HepG2 (cell line): ENCODE data around the gene EPHA10. TPM values are rescaled to one million over a fixed set of nuclear protein-coding genes. Genes with fewer than 3 reads are reported as not detected.

Experiments
- AGO1 ChIP-seq: fragments of 200-400 bp; formaldehyde crosslinking; IDR thresholded peaks from 2 replicates; pipeline ENCODE4 v1.6.1; 2017; ENCODE audit warnings: mild to moderate bottlenecking, low read depth, low read length, moderate library complexity; ENCODE audit not compliant: poor library complexity, severe bottlenecking
- ARNTL ChIP-seq: sonication (generic); formaldehyde crosslinking; IDR thresholded peaks from 2 replicates; pipeline ENCODE4 v1.4.0; 2020; ENCODE audit warnings: mild to moderate bottlenecking, missing genetic modification reagents
- CCDC6 ChIP-seq: sonication (generic); formaldehyde crosslinking; IDR thresholded peaks from 2 replicates; pipeline ENCODE4 v1.8.1; 2022; ENCODE audit warnings: mild to moderate bottlenecking, missing genetic modification reagents, moderate library complexity
- HOMEZ ChIP-seq: IDR thresholded peaks from 2 replicates; pipeline ENCODE4 v1.6.1; 2016; ENCODE audit warnings: low read depth
- MYNN ChIP-seq: sonication (generic); formaldehyde crosslinking; IDR thresholded peaks from 2 replicates; pipeline ENCODE4 v1.4.0; 2020; ENCODE audit warnings: mild to moderate bottlenecking, low read depth, missing genetic modification reagents
- NFE2L2 ChIP-seq: fragments of 150-350 bp; IDR thresholded peaks from 2 replicates; pipeline ENCODE4 v1.6.1; 2014; ENCODE audit warnings: low read length
- RARG ChIP-seq: sonication (generic); formaldehyde crosslinking; IDR thresholded peaks from 2 replicates; pipeline ENCODE4 v1.4.0; 2020; ENCODE audit warnings: low read depth, mild to moderate bottlenecking, missing genetic modification reagents
- SYNCRIP ChIP-seq: fragments of 200-400 bp; formaldehyde crosslinking; IDR thresholded peaks from 2 replicates; pipeline ENCODE4 v1.6.1; 2018; ENCODE audit warnings: mild to moderate bottlenecking, low read depth, low read length; ENCODE audit not compliant: insufficient read depth
- U2AF2 ChIP-seq: fragments of 200-400 bp; formaldehyde crosslinking; IDR thresholded peaks from 2 replicates; pipeline ENCODE4 v1.6.1; 2017; ENCODE audit warnings: low read depth, mild to moderate bottlenecking, low read length
- ZBTB34 ChIP-seq: sonication (generic); formaldehyde crosslinking; IDR thresholded peaks from 2 replicates; pipeline ENCODE4 v1.8.0; 2022; ENCODE audit warnings: mild to moderate bottlenecking, missing genetic modification reagents
- ZEB1 ChIP-seq: IDR thresholded peaks from 2 replicates; pipeline ENCODE4 v1.6.1; 2012; ENCODE audit warnings: mild to moderate bottlenecking, low read depth, inconsistent platforms; ENCODE audit not compliant: insufficient replicate concordance
- ZFP1 ChIP-seq: IDR thresholded peaks from 2 replicates; pipeline ENCODE4 v1.6.1; 2016
- ZFP36 ChIP-seq: fragments of 150-350 bp; IDR thresholded peaks from 2 replicates; pipeline ENCODE4 v1.6.1; 2018; ENCODE audit warnings: borderline replicate concordance, low read length, low read depth; ENCODE audit not compliant: partially characterized antibody
- ZNF256 ChIP-seq: sonication (generic); formaldehyde crosslinking; conservative IDR thresholded peaks from 2 replicates; pipeline ENCODE4 v1.4.0; 2020; ENCODE audit warnings: missing genetic modification reagents
- ZNF414 ChIP-seq: sonication (generic); formaldehyde crosslinking; IDR thresholded peaks from 2 replicates; pipeline ENCODE4 v1.5.0; 2020; ENCODE audit warnings: missing genetic modification reagents
- ZNF557 ChIP-seq: sonication (generic); formaldehyde crosslinking; IDR thresholded peaks from 2 replicates; pipeline ENCODE4 v1.4.0; 2020; ENCODE audit warnings: missing genetic modification reagents
- ZNF574 ChIP-seq: sonication (generic); formaldehyde crosslinking; IDR thresholded peaks from 2 replicates; pipeline ENCODE4 v1.4.0; 2020; ENCODE audit warnings: missing genetic modification reagents
- ZNF674 ChIP-seq: sonication (generic); formaldehyde crosslinking; IDR thresholded peaks from 2 replicates; pipeline ENCODE4 v1.5.0; 2020; ENCODE audit warnings: low read depth, mild to moderate bottlenecking, missing genetic modification reagents
- ZNF687 ChIP-seq: sonication (generic); formaldehyde crosslinking; IDR thresholded peaks from 2 replicates; pipeline ENCODE4 v1.5.1; 2020; ENCODE audit warnings: mild to moderate bottlenecking, missing genetic modification reagents, moderate library complexity
- ZNF768 ChIP-seq: sonication (generic); formaldehyde crosslinking; IDR thresholded peaks from 2 replicates; pipeline ENCODE4 v1.4.0; 2020; ENCODE audit warnings: missing genetic modification reagents
- polyA plus RNA-seq, 8 experiments: library from polyadenylated mRNA; depleted of rRNA in 3 of 8; stranded (reverse) in 7 of 8; unstranded in 1 of 8; fragments of >200 nt; fragmentation: Illumina TruSeq in 4 of 8; extraction: Trizol in 4 of 8; gene quantifications; 2 replicates each; pipeline versions ENCODE4 v1.2.1 to v1.2.3, GENCODE V29; 2011 to 2016; ENCODE audit warnings: low read depth in 4 of 8, missing spikeins in 1 of 8, mixed read lengths in 1 of 8; ENCODE audit not compliant: insufficient read depth in 1 of 8
- total RNA-seq, 5 experiments: library from RNA; depleted of rRNA; stranded (reverse); fragments of >200 nt; fragmentation: Illumina TruSeq; extraction: Trizol; gene quantifications; 2 replicates each; pipeline ENCODE4 v1.2.3, GENCODE V29; 2016; ENCODE audit warnings: low read depth in 1 of 5

Gene EPHA10
- total and polyA plus RNA-seq, 2 of the 13 experiments (the other 11 are each of a cell fraction or from before 2014, with no cell fraction given): 0.11 to 0.58 TPM

- TF ChIP-seq ZNF687 (CRISPR knock-in tag) (peak; percentile 73), CCDC6 (CRISPR knock-in tag) (no peak), ZNF557 (CRISPR knock-in tag) (no peak), NFE2L2 (no peak), ZNF414 (CRISPR knock-in tag) (no peak), ZBTB34 (CRISPR knock-in tag) (no peak), RARG (CRISPR knock-in tag) (no peak), ZNF256 (CRISPR knock-in tag) (no peak; the same call in 1 of the 2 replicates), ARNTL (no peak), HOMEZ (no peak), MYNN (CRISPR knock-in tag) (no peak), U2AF2 (no peak), SYNCRIP (no peak), ZNF674 (CRISPR knock-in tag) (no peak), ZFP36 (no peak), ZEB1 (no peak), ZFP1 (no peak), ZNF574 (no peak), AGO1 (peak; percentile 21), ZNF768 (peak; percentile 44; the same call in 1 of the 2 replicates)
These were observed 73.3 kb downstream of the EPHA10 start (continued) for GRCh38 chr1:37691497-37692077.
